Spleen (tissue), 11 donors: ENCODE results near the gene BTBD19. TPM values are rescaled to one million over a fixed set of nuclear protein-coding genes. Genes with fewer than 3 reads are reported as not detected.

Experiments used
- DNase-seq: peaks from one replicate; pipeline ENCODE4 v3.0.0-alpha.2; 2020
- H3K27ac ChIP-seq, 8 donors: fragments of 200-600 bp; sonication (generic) in 7 of 8; 1 replicate in 4 of 8; 2 replicates in 4 of 8; pipeline versions ENCODE4 v1.5.0 to v1.8.0; 2016 to 2021; ENCODE audit warnings: inconsistent platforms in 4 of 8, mild to moderate bottlenecking in 4 of 8, moderate library complexity in 1 of 8
- H3K27me3 ChIP-seq, 7 donors: fragments of 200-600 bp; sonication (generic) in 6 of 7; replicated peaks in 1 of 7; 1 replicate in 4 of 7; 2 replicates in 3 of 7; pipeline versions ENCODE4 v1.5.0 to v1.8.0; 2016 to 2021; ENCODE audit warnings: inconsistent platforms in 3 of 7, mild to moderate bottlenecking in 1 of 7
- H3K36me3 ChIP-seq, 6 donors: fragments of 200-600 bp; sonication (generic) in 5 of 6; 1 replicate in 4 of 6; 2 replicates in 2 of 6; pipeline versions ENCODE4 v1.5.0 to v1.8.0; 2016 to 2021; ENCODE audit warnings: inconsistent platforms in 2 of 6
- H3K4me1 ChIP-seq, 6 donors: fragments of 200-600 bp; sonication (generic) in 5 of 6; 1 replicate in 3 of 6; 2 replicates in 3 of 6; pipeline versions ENCODE4 v1.5.0 to v1.8.0; 2016 to 2021; ENCODE audit warnings: inconsistent platforms in 3 of 6
- H3K4me3 ChIP-seq, 8 donors: fragments of 200-600 bp; sonication (generic) in 7 of 8; 1 replicate in 4 of 8; 2 replicates in 4 of 8; pipeline versions ENCODE4 v1.5.0 to v1.8.0; 2016 to 2021; ENCODE audit warnings: inconsistent platforms in 4 of 8, mild to moderate bottlenecking in 4 of 8, moderate library complexity in 2 of 8
- H3K9me3 ChIP-seq, 8 donors: fragments of 200-600 bp; sonication (generic) in 7 of 8; 1 replicate in 4 of 8; 2 replicates in 4 of 8; pipeline versions ENCODE4 v1.5.0 to v1.8.0; 2016 to 2021; ENCODE audit warnings: inconsistent platforms in 4 of 8
- POLR2A ChIP-seq, 3 donors: fragments of 450-650 bp; IDR thresholded peaks; one replicate each; pipeline ENCODE4 v1.5.1; 2017; ENCODE audit warnings: antibody characterized with exemption in 3 of 3, mild to moderate bottlenecking in 1 of 3
- POLR2AphosphoS5 ChIP-seq, 3 donors: sonication (generic); formaldehyde crosslinking; IDR thresholded peaks; one replicate each; pipeline ENCODE4 v1.5.1; 2017; ENCODE audit warnings: antibody characterized with exemption in 3 of 3
- WGBS, 5 donors: extraction: QIAGEN DNeasy Blood & Tissue Kit in 3 of 5; methylation state at CpG; one replicate each; pipeline versions ENCODE4 v1.1.5 to v1.1.7; 2013 to 2018; 5-methylcytosine and 5-hydroxymethylcytosine counted together
- intact Hi-C: fragments of 100-400 bp; cut with DNase I; formaldehyde crosslinking; loops from one replicate; pipeline ENCODE4 v1.15.0; 2023; ENCODE audit warnings: low total_unique reads
- polyA plus RNA-seq, 3 donors: library from polyadenylated mRNA; stranded (reverse); fragments of 200-250 nt; gene quantifications; one replicate each; pipeline ENCODE4 v1.2.1, GENCODE V29; 2013
- total RNA-seq, 7 donors: library from RNA; depleted of rRNA in 3 of 7; stranded (reverse); fragments of >200 nt in 3 of 7; fragmentation: NEBNext Ultra II Directional in 4 of 7; extraction: Animal tissue kit (Norgen Biotek cat#: 25700) in 4 of 7; gene quantifications; one replicate each; pipeline versions ENCODE4 v1.1.0 to v1.2.1, GENCODE V29; 2016 to 2021
- TF ChIP-seq, protein P1 (sequence below), 11 experiments: fragments of 200-600 bp in 7 of 11; fragments of 450-650 bp in 4 of 11; sonication (generic) in 4 of 11; IDR thresholded peaks in 8 of 11; conservative IDR thresholded peaks in 3 of 11; 1 replicate in 7 of 11; 2 replicates in 4 of 11; pipeline versions ENCODE4 v1.4.0 to v1.8.0; 2016 to 2021; ENCODE audit warnings: antibody characterized with exemption in 11 of 11, inconsistent platforms in 4 of 11, mild to moderate bottlenecking in 1 of 11
- donor health status: healthy with polysubstance abuse.
- donor health status: DM: no; HTN: no; CAD: no; lungs with moderate emphysema.
- donor health status: DM: no; HTN: no; CAD: no.
- donor health status: Bipolar disorder and iron deficiency.
- donor health status: healthy.
- donor health status: DM: no; HTN: no; CAD: no.
- donor health status: DM: yes; HTN: yes; CAD: no.

Gene BTBD19
- total and polyA plus RNA-seq, 10 donors, result 0.73 to 11.9 (median 5.7) TPM

DNA sequence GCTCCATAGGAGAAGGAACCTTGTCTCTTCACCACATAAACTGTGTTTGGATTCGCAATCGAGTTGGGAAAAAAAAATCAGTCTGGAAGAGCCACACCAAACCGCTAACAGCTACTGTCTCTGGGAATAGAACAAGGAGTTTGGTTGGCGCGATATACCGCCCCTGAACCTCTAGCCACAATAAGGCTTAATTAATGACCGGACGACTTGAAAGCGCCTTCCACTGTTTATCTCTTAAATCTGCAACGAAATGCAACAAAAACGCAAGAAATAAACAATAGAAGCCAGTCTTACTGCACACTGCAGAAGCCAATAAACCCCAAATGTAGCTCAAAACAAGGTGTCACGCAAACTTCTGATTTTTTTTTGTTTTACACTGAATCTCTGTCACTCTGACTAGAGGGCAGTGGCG lies 10.9 kb downstream of the BTBD19 start:
- H3K27ac ChIP-seq, result peak overlapping the region; percentile 94 to 99 (median 97)
- H3K4me3 ChIP-seq, result peak overlapping the region; percentile 8 to 75 (median 48)
- intact Hi-C loops, result no loop called here
- H3K36me3 ChIP-seq, result no peaks in the 10 kb centered on the region
- DNase-seq, result no peak
- peaks cover 2 to 45% (median 35%) of the 10 kb centered on the region in 6 donors for H3K4me1 ChIP-seq
- TF ChIP-seq, protein P1, sequence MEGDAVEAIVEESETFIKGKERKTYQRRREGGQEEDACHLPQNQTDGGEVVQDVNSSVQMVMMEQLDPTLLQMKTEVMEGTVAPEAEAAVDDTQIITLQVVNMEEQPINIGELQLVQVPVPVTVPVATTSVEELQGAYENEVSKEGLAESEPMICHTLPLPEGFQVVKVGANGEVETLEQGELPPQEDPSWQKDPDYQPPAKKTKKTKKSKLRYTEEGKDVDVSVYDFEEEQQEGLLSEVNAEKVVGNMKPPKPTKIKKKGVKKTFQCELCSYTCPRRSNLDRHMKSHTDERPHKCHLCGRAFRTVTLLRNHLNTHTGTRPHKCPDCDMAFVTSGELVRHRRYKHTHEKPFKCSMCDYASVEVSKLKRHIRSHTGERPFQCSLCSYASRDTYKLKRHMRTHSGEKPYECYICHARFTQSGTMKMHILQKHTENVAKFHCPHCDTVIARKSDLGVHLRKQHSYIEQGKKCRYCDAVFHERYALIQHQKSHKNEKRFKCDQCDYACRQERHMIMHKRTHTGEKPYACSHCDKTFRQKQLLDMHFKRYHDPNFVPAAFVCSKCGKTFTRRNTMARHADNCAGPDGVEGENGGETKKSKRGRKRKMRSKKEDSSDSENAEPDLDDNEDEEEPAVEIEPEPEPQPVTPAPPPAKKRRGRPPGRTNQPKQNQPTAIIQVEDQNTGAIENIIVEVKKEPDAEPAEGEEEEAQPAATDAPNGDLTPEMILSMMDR (IDR thresholded peaks at IDR 0.05 in 8 of 11, conservative IDR thresholded peaks at IDR 0.05 in 3 of 11), result no peak
- TF ChIP-seq POLR2AphosphoS5 (IDR thresholded peaks at IDR 0.05), result no peak
- no peak for TF ChIP-seq POLR2A (IDR thresholded peaks at IDR 0.05)
- H3K27me3 ChIP-seq, result no peaks in the 10 kb centered on the region
- no peaks in the 10 kb centered on the region for H3K9me3 ChIP-seq
- 0 to 2% (median 1%) methylated on average over 13 of the region's 13 CpGs for WGBS, 5 donors

DNA sequence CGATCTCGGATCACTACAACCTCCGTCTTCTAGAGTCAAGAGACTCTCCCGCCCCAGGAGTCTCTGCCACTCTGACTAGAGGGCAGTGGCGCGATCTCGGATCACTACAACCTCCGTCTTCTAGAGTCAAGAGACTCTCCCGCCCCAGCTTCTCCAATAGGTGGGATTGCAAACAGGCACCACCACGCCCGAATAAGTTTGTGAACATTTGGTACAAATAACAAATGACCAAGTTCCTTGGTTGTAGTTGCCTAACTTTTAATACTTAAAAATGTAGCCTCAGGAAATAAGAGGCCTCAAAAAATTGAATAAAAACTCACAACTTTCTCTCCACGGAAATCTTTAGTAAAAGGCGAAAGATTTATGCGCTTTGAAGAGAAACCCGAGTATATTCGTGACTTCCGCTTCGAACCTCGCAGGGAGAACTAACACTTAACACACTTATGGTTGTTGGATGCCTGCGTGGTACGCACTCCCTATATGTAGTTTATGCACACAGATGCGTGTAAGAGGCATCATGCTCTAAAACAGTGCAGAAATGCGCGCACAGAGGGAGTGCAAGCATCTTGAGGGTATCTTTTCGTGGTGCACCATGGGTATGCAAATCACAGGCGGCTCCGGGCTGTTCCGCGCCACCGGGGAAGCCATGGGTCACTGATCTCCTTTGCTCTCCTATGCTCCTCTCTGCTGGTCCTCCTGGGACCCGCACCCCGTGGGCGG lies 11.4 kb downstream of the BTBD19 start:
- H3K4me3 ChIP-seq, result peak overlapping the region; percentile 39 to 75 (median 48)
- intact Hi-C loops, result loop anchor here (5.0 kb wide), 1 partner anchor 32 kb away; the partner anchor contains the start of gene BEST4
- no peaks in the 10 kb centered on the region for H3K27me3 ChIP-seq
- peak overlapping the region; percentile 94 to 99 (median 97) for H3K27ac ChIP-seq
- WGBS, 5 donors, result 0 to 2% (median 1%) methylated on average over 28 to 33 of the region's 33 CpGs
- DNase-seq, result peak; percentile 94
- peaks cover 0 to 39% (median 30%) of the 10 kb centered on the region in 6 donors for H3K4me1 ChIP-seq
- TF ChIP-seq POLR2AphosphoS5 (IDR thresholded peaks at IDR 0.05), result peak; percentile 85 to 100 (median 86)
- TF ChIP-seq, protein P1 (IDR thresholded peaks at IDR 0.05 in 8 of 11, conservative IDR thresholded peaks at IDR 0.05 in 3 of 11), result peak in 5 of 11 experiments; percentile 4 to 39 (median 16)
- peak in 2 of 3 donors; percentile 94 to 95 for TF ChIP-seq POLR2A (IDR thresholded peaks at IDR 0.05)
- no peaks in the 10 kb centered on the region for H3K9me3 ChIP-seq
- no peaks in the 10 kb centered on the region for H3K36me3 ChIP-seq

DNA sequence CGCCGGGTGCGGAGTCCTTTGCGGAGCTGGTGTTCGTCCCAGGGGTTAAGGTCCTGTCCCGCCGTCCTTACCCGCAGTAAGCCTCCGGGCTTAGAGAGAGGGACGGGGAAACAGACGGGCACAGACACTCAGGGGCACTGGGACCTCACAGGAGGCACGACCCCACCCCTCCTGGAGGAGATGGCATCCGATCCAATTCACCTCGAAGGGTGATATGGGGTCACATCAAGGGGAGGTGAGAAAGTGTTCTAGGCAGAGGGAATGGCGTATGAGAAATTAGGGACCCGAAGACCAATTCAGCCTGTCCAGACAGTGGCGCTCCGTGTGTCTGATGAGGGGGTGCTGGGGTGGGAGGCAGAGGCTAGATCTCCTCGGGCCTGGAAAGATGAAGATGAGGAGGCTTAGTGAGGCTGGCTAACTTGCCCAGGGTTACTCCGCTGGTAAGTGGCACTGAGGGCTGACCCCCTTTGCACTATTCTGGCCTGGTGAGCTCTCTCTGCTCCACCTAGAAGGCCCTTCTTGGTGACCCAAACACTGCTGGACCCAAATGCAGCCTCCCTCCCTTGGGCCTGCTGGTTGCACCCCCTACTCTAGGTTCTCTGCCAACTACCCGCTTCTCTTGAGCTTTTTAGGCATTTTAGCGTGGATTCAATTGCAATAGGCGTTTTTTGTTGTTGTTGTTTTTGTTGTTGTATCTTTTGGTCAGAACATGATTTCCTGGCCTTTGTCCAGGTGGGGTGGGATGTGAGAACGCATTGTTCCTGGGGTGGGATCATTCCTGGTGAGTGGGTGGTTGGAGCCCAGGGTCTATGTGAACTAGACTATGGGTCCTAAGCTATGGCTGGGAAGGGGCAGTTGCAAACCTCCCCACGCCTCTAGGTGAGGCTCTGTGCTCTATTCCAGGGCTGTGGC lies 12.3 kb downstream of the BTBD19 start:
- DNase-seq, result no peak
- Histone ChIP-seq H3K27ac (peak overlapping the region; percentile 94 to 99 (median 97)), H3K27me3 (no peaks in the 10 kb centered on the region), H3K36me3 (no peaks in the 10 kb centered on the region), H3K4me3 (peak overlapping the region; percentile 39 to 75 (median 48)), H3K4me1 (peaks cover 0 to 33% (median 28%) of the 10 kb centered on the region in 6 donors), H3K9me3 (no peaks in the 10 kb centered on the region)
- intact Hi-C loops, result loop anchor here (5.0 kb wide), 1 partner anchor 33 kb away; the partner anchor contains the start of gene BEST4
- WGBS, 5 donors, result 21 to 40% (median 25%) methylated on average over 17 to 25 of the region's 25 CpGs
- TF ChIP-seq POLR2AphosphoS5 (IDR thresholded peaks at IDR 0.05) (no peak), POLR2A (IDR thresholded peaks at IDR 0.05) (no peak)
- TF ChIP-seq, protein P1 (IDR thresholded peaks at IDR 0.05 in 8 of 11, conservative IDR thresholded peaks at IDR 0.05 in 3 of 11), result no peak
